IPS-18c (cell line): ENCODE measurements around the gene RPTOR.

Experiments
- H3K4me3 ChIP-seq: 2 replicates; pipeline ENCODE4 v1.7.0; 2013; ENCODE audit warnings: low read depth, mild to moderate bottlenecking, low read length, moderate library complexity; ENCODE audit not compliant: insufficient read depth
- H3K9me3 ChIP-seq: one replicate; pipeline ENCODE4 v1.6.1; 2013; ENCODE audit warnings: mild to moderate bottlenecking, low read length, moderate library complexity; ENCODE audit not compliant: control insufficient read depth, insufficient read depth

The RPTOR gene

DNA sequence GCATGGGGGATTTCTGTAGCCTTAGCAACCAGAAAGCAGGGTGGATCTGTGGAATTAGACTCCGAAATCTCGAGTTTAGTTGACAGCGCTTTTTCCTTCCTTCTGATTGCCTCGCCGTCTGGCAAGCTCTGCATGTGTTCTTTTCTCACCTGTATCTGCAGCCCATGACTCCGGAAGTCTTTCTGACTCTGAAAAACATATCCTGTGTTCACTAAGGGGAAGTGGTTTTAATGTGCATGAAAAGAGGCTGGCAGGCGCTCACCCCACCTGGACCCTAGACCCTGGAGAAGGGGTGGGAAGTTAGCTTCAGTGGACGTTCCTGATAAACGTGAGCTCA lies 158.5 kb downstream of the RPTOR start:
- Histone ChIP-seq H3K4me3 (no peak overlapping the region), H3K9me3 (peaks cover 2% of the 10 kb centered on the region)

DNA sequence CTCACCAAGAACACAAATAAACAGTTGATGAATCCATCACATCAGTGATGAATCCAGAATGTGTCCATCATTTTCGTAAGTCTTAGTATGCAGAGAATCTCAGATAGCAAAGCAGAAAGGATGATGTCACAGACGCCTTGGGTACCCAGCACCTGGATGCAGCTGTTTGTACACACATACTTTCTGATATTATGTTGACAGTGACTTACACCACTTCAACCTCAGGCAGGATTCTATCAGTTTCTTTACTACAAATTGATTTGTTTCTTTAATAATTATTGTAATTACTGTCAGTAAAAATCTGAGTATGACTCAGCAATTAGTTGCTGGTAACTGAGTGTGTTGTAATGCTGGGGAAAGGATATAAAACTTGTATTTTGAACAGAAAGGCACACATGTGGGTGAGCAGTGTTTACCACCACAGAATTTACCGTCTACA lies 159.8 kb downstream of the RPTOR start:
- Histone ChIP-seq H3K9me3 (peaks cover 2% of the 10 kb centered on the region), H3K4me3 (no peak overlapping the region)

GRCh38 chr17:80704894-80705293 lies 160.3 kb downstream of the RPTOR start:
- peaks cover under 1% of the 10 kb centered on the region for H3K9me3 ChIP-seq
- H3K4me3 ChIP-seq: no peak overlapping the region

GRCh38 chr17:80705988-80706387 lies 161.3 kb downstream of the RPTOR start:
- Histone ChIP-seq H3K9me3 (no peaks in the 10 kb centered on the region), H3K4me3 (no peak overlapping the region)

DNA sequence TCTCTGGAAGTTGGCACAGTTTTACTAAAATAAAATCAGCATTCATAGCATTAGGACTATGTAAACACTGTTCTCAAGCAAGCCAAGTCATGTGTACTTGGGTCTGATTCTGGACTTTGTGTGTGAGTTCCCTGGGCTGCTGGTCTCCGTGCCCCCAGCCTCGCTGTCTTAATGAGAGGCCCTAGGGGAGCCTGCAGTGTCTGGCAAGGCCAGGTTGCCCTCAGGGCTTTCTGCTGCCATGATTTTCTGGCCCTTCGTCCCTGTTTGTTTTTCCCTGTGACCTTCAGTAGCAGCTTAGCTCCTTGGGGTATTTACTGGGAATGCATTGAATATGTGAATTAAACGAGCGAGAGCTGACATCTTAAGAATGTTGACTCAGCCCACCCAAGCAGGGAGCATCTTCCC lies 161.8 kb downstream of the RPTOR start:
- Histone ChIP-seq H3K9me3 (no peaks in the 10 kb centered on the region), H3K4me3 (no peak overlapping the region)

- H3K9me3 ChIP-seq: no peaks in the 10 kb centered on the region
- no peak overlapping the region for H3K4me3 ChIP-seq
Measured at GRCh38 chr17:80708480-80708879, 163.8 kb downstream of the RPTOR start.

DNA sequence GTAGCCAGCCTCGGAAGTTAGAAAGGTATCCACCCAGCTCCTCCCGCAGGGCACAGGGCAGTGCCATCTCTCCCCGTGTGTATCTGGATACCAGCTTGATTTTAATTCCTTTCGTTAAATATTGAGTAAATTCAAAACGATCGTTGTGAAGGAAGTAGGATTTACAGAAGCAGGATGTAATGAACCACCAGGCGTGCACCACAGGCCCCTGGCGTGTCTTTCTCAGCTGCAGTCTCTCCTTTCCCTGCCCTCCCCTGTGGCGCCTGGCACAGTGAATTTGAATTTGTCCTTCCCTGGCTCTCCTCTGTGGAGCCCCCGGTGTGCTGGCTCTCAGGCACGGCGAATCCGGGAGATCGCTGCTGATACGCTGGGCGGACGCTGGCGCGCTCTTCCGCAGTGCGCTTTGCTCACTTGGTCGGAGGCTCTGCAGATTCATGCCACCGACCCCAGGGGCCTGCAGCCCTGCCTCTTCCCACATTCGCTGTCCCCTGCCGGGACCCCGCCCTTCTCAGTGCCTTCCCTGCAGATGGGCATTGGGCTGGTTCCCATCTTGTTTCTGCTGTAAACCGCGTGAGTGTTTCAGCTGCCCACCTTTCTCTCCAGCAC lies 164.6 kb downstream of the RPTOR start:
- Histone ChIP-seq H3K9me3 (no peaks in the 10 kb centered on the region), H3K4me3 (no peak overlapping the region)

GRCh38 chr17:80710714-80711302 lies 166.2 kb downstream of the RPTOR start:
- H3K4me3 ChIP-seq: no peak overlapping the region
- H3K9me3 ChIP-seq: no peaks in the 10 kb centered on the region

GRCh38 chr17:80712089-80712488 lies 167.5 kb downstream of the RPTOR start:
- Histone ChIP-seq H3K4me3 (no peak overlapping the region), H3K9me3 (no peaks in the 10 kb centered on the region)

DNA sequence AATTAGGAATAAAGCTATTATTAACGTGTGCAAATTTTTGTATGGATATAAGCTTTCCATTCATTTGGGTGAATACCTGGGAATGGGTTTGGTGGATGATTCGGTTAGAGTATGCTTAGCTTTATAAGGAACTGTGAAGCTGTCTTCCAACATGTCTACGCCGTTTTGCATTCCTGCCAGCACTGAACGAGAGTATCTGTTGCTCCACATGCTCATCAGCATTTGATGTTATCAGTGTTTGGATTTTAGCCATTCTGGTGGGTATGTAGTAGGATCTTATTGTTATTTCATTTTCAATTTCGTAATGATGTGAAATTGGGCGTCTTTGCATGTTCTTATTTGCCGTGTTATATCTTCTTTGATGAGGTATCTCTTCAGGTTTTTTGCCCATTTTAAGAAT lies 168.0 kb downstream of the RPTOR start:
- no peak overlapping the region for H3K4me3 ChIP-seq
- H3K9me3 ChIP-seq: no peaks in the 10 kb centered on the region

DNA sequence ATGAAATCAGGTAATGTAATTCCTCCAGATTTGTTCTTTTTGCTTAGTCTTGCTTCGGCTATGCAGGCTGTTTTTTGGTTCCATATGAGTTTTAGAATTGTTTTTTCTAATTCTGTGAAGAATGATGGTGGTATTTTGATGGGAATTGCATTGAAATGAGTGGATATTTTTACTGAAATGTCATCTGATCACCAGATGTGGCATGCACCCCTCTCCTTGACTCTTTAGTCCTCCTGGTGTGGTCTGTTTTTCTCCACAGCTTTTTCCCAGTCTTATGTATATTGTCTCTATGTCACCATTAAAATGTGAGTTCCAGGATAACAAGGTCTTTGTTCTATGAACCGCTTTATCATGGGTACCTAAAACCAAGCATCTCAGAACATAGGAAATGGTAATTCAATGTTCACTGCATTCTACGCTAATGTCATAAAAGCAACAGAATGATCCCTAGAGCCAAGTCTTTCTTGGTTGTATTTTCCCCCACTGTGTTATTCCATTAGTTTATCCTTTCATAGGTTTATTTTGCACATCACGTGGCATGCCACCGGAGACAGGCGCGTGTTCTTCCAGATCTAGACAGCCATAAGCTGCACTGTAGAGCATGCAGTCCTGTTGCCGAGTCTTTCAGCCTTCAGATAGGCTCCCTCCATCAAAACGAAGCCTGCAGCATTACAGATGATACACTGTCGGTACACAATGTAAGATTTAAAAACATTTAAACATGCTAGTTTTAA lies 172.5 kb downstream of the RPTOR start:
- Histone ChIP-seq H3K9me3 (no peaks in the 10 kb centered on the region), H3K4me3 (no peak overlapping the region)

DNA sequence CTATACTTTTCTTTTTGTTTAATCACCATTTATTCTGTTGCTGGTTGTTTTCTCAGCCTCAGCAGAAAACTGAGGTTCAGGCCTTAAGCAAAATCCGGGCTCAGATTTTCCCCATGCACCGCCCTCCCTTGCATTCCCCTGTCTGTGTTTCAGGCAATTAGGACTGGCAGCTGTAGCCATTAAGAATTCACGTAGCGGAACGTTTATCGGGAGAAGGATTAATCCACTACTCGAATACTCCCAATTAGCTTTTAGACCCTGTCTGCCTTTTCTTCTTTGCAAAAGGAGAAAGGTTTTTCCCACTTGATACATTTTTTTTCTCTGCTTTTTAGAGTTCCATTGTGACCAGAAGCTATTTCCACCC lies 173.1 kb downstream of the RPTOR start:
- Histone ChIP-seq H3K9me3 (no peaks in the 10 kb centered on the region), H3K4me3 (no peak overlapping the region)

DNA sequence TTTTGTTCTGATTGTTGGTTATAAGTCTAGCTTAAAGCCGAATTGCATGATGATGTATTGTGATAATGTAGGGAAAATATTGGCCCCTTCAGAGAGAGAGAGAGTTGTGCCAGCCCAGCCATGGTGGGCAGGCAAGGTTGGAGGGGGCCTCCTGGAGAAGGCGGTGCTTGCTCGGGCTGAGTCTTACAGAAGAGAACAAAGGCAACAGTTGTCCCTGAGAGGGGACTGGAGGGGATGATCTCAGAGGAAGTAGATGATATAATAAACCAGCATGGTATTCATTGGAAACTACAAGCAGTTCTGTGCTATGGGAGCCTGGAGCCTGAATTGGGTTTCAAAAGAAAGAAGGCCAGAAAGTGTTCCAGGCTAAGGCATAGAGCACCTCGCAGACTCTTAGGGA lies 173.8 kb downstream of the RPTOR start:
- H3K4me3 ChIP-seq: no peak overlapping the region
- H3K9me3 ChIP-seq: no peaks in the 10 kb centered on the region

DNA sequence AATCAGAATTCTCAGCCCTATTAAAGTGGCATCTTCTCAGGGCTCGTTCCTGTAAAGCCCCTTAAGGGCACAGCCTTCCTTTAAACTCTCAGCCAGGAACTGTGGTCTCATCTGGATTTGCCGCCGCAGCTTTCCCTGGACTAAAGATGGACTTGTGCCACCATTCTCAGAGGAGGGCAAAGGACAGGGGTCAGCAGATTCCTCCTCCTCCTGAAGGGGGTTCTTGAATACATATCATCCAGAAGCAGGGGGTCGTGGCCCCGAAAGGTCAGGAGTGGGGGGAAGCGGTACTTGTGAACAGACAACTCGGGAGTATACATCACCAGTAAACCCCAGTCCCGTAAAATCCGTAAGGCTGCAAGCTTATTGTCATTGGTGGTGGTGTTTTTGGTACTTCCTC lies 174.8 kb downstream of the RPTOR start:
- no peak overlapping the region for H3K4me3 ChIP-seq

DNA sequence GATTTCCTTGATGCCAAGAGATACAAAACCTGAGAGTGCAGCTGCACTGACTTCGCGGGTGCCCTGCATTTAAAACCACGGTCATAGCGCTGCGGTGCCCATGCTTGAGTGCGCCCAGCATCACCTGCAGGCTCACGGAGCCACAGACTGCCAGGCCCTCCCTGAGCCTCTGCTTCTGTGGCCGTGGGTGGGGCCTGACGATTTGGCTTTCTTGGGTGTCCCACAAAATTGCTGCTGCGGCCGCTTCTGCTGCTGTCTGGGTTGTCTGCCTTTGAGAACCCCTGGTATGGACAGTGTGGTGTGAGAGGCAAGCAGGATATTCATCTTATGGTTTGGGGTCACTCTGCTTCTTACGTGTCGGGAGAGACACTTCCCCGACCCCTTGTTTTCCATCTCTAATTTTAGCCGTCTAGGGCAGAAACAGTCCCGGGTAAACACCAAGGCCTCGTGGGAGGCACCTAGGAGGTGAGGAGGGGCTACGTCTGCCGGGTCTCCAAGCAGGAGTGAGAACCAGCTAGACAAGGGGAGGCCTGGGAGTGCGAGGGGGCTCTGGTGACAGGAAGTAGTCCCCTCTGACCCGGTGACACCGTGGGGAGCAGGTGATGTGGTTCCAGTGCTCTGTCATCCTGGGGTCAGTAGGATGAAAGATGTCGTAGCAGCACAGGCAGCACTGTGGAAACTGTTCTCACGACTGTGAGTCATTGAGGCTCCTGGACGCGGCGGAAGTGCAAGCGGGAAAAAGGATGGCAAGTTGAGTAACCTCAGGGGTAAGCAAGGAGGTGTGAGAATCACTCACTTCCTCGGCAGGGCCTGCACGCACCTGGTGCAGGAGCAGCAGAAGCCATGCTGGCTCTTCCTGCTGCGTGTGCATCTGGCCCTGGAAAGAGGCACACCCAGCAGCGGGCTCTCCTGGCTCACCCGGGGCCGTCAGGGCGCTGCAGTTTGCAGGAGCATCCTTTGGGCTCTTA lies 176.3 kb downstream of the RPTOR start:
- H3K4me3 ChIP-seq: no peak overlapping the region
- H3K9me3 ChIP-seq: no peaks in the 10 kb centered on the region

More for the DNA sequence above, 174.8 kb downstream of the RPTOR start:
- no peaks in the 10 kb centered on the region for H3K9me3 ChIP-seq

- no peaks in the 10 kb centered on the region for H3K9me3 ChIP-seq
- no peak overlapping the region for H3K4me3 ChIP-seq
Measured at GRCh38 chr17:80722661-80723060, 178.0 kb downstream of the RPTOR start.

DNA sequence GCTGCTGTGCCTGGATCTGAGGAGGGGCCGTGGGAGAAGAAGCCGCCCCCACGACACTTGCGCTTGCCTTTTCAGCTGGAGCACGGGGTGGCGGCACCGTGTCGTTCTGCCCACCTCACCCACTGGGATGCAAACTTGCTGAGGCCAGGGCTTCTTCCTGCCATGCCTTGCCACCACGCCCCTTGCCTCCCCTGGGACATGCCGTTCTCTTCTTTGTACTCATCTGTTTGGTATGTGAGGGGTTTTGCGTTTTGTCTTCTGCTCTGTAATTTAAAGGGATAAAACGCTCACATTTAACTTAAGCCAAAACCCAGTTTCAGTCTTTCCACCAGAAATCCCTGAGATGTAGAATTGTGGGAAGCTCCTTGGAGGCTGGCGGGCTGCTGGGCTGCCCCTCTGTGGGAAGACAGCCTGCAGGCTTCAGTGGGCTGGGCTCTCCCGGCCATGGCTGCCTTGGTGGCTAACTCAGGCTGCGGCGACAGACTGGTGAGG lies 180.2 kb downstream of the RPTOR start:
- no peak overlapping the region for H3K4me3 ChIP-seq
- no peaks in the 10 kb centered on the region for H3K9me3 ChIP-seq
